Measurements from ENCODE around the gene VGLL4. TPM values are rescaled to one million over a fixed set of nuclear protein-coding genes. Genes with fewer than 3 reads are reported as not detected.
"Not testable (repeated sequence)": the region's sequence is repeated elsewhere in the genome, so short reads cannot be mapped to it uniquely, and the experiment has no call there.

VGLL4 gene
- total RNA-seq, 4 donors from 2014 or later = 59.5 to 117 (median 80.9) TPM

DNA sequence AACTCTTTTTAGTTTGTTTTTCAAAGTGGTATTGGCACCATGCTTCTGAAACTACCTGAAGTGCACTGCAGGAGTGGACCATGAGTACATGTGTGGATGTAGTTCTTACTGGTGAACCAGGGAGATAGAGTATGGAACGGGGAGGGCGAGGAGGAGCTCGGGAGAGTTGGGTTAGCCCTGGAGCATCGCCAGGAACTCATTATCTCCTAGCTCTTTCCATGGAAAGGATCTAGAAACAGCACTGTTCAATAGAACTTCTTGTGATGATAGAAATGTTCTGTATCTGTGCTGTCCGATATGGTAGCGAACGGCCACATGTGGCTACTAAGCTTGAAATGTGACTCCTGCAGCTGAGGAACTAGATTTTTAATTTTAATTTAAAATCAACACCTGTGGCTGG lies 47.3 kb downstream of the VGLL4 start:
- H3K4me3 ChIP-seq (ENCODE audit: low read depth, poor library complexity, severe bottlenecking) = no peak overlapping the region
- WGBS, 2 donors = 62 to 68% methylated on average over 7 of the region's 7 CpGs
- TF ChIP-seq, protein P1, sequence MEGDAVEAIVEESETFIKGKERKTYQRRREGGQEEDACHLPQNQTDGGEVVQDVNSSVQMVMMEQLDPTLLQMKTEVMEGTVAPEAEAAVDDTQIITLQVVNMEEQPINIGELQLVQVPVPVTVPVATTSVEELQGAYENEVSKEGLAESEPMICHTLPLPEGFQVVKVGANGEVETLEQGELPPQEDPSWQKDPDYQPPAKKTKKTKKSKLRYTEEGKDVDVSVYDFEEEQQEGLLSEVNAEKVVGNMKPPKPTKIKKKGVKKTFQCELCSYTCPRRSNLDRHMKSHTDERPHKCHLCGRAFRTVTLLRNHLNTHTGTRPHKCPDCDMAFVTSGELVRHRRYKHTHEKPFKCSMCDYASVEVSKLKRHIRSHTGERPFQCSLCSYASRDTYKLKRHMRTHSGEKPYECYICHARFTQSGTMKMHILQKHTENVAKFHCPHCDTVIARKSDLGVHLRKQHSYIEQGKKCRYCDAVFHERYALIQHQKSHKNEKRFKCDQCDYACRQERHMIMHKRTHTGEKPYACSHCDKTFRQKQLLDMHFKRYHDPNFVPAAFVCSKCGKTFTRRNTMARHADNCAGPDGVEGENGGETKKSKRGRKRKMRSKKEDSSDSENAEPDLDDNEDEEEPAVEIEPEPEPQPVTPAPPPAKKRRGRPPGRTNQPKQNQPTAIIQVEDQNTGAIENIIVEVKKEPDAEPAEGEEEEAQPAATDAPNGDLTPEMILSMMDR (IDR thresholded peaks at IDR 0.05) = no peak
- no peak for TF ChIP-seq POLR2A (IDR thresholded peaks at IDR 0.05)
- DNase-seq (ENCODE audit: low spot score in 2 of 2) = no peak
- intact Hi-C loops (cut with DNase I; ENCODE audit: low total_unique reads) = no loop called here

DNA sequence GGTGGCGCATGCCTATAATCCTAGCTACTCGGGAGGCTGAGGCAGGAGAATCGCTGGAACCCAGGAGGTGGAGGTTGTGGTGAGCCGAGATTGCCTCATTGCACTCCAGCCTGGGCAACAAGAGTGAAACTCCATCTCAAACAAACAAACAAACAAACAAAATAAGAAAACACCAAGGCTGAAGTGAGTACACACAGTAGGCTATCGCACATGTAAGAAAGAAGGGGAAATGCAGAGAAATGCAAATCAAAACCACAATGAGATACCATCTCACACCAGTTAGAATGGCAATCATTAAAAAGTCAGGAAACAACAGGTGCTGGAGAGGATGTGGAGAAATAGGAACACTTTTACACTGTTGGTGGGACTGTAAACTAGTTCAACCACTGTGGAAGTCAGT lies 48.7 kb downstream of the VGLL4 start:
- 93 to 97% methylated on average over 5 of the region's 5 CpGs for WGBS, 2 donors
- DNase-seq (ENCODE audit: low spot score in 2 of 2); intact Hi-C loops (cut with DNase I; ENCODE audit: low total_unique reads): not testable (repeated sequence)

DNA sequence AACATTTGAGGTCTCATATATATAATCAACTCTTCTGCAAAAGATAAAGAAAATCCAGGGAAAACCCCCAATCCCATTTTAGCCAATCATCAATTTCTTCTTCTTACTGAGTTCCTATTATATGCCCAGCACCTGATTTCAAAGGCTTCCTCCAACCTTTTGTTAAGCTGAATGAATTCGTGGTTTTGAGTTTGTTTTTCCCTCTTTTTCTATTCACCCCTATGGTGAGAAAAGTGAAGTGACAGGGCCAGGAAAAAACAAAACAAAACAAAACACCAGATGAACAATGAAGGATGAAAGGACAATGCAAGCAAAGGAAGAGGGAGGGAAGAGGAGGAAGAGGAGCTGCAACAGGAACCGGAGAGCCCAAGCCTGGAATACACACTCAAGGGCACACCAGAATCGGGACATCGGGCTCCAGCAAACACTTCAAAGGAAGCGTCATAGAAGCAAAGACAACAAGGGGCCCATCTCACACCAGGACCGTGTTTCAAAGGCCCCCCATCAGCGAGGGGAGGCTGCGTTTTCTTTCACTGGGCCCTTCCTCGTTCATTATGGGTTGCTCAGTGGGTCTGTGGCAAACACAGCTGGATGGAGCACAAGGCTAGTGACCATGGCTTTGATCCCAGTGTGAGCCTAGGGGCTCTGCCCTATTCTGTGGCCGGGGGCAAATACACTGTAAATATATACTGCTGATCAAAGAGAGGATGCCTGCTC lies 50.2 kb downstream of the VGLL4 start:
- intact Hi-C loops (cut with DNase I; ENCODE audit: low total_unique reads) = no loop called here
- 73 to 79% methylated on average over 10 of the region's 10 CpGs for WGBS, 2 donors
- no peak for DNase-seq (ENCODE audit: low spot score in 2 of 2)
- TF ChIP-seq POLR2A (IDR thresholded peaks at IDR 0.05) = no peak
- TF ChIP-seq, protein P1 (IDR thresholded peaks at IDR 0.05) = no peak
- H3K4me3 ChIP-seq (ENCODE audit: low read depth, poor library complexity, severe bottlenecking) = no peak overlapping the region

More for the DNA sequence above, 48.7 kb downstream of the VGLL4 start:
- not testable (repeated sequence) for H3K4me3 ChIP-seq (ENCODE audit: low read depth, poor library complexity, severe bottlenecking)

DNA sequence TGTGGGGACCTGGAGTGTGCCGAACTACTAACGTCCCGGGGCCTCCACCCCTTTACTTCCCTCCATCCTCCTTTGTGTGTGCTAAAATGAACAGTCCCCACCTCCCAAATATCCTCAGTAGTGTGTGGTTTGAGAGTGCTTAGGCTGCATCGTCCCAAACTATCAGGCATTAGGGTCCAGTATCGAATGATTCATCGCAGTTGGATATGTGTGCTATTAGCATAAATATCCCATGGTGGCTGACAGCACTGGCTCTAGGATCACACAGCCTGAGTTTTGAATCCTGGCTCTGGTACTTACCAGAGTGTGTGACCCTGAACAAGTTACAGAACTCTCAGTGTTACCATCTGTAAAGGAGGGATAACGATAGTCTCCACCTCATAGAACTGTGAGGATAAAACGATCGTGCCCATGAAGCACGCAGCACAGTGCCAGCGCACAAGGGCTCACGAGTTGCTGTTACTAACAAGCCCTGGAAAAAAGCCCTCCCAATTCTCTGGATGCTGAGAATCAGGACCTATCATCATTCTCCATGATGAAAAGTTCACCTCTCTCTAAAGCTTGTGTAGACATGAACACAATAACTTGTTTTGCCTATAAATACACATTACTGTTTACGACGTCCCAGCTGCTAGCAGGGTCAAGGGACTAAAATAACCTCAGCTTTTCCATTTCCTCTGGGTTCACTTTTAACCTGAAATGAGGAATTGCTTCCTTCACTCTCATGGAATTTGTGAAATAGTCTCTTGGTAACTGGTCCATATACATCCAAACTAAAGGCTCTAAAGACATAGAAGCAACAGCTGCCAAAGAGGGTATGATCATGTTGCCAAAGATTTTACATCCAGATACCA lies 51.0 kb downstream of the VGLL4 start:
- WGBS, 2 donors = 43 to 51% methylated on average over 14 of the region's 14 CpGs
- intact Hi-C loops (cut with DNase I; ENCODE audit: low total_unique reads) = no loop called here
- H3K4me3 ChIP-seq (ENCODE audit: low read depth, poor library complexity, severe bottlenecking) = no peak overlapping the region
- no peak for DNase-seq (ENCODE audit: low spot score in 2 of 2)
- TF ChIP-seq POLR2A (IDR thresholded peaks at IDR 0.05) = no peak
- TF ChIP-seq, protein P1 (IDR thresholded peaks at IDR 0.05) = no peak

DNA sequence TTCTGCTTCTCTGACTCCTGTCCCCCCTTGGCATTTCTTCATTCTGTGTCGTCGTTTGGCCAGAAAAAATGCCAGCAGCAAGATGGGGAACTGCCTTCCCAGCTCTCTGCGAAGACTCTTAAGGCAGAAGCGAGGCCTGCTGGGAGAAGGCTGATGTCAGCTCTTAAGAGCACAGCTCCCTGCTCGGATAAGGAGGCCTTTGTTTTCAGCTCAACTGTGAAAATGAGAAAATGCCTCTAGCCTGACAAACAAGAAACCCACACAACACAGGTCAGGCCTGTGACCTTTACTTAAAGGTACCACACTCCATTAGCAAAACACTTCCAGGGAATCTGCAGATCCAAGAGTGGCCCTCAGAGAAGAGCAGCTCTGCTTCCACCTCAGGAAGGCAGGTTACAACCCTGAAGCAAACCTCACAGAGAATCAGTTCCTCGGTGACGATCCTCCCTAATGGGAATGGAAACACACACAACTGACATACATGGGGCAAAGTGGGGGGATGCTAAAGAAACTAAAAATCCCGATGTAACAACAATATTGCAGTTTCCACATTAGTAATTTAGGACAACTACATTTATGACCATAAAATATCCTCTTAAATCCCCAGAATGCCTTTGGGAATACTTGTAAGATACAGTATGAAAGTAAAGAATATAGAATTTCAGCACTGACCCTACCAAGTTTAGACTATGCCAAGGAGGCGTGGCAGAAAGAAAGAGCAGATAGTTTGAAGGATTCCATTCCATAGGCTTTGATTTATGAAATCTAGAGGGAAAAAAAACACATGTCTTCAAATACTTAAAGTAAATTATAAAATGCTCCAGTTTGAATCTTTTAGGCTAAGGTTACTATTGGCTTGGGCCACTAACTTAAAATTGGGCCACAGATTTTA lies 52.1 kb downstream of the VGLL4 start:
- WGBS, 2 donors = 17 to 21% methylated on average over 9 of the region's 9 CpGs
- intact Hi-C loops (cut with DNase I; ENCODE audit: low total_unique reads) = no loop called here
- no peak for TF ChIP-seq POLR2A (IDR thresholded peaks at IDR 0.05)
- TF ChIP-seq, protein P1 (IDR thresholded peaks at IDR 0.05) = no peak
- no peak overlapping the region for H3K4me3 ChIP-seq (ENCODE audit: low read depth, poor library complexity, severe bottlenecking)
- no peak for DNase-seq (ENCODE audit: low spot score in 2 of 2)

Measured in lower leg skin (tissue), 4 donors.